SK-N-MC (cell line): ENCODE data around the gene ABCB4.

Experiments used
- EZH2 ChIP-seq: fragments of 200-600 bp; sonication (generic); IDR thresholded peaks from one replicate; pipeline ENCODE4 v1.6.1; 2017; ENCODE audit warnings: antibody characterized with exemption
- POLR2AphosphoS5 ChIP-seq: IDR thresholded peaks from 2 replicates; pipeline ENCODE4 v1.6.1; 2012; ENCODE audit warnings: mild to moderate bottlenecking, low read depth, low read length, borderline replicate concordance

DNA sequence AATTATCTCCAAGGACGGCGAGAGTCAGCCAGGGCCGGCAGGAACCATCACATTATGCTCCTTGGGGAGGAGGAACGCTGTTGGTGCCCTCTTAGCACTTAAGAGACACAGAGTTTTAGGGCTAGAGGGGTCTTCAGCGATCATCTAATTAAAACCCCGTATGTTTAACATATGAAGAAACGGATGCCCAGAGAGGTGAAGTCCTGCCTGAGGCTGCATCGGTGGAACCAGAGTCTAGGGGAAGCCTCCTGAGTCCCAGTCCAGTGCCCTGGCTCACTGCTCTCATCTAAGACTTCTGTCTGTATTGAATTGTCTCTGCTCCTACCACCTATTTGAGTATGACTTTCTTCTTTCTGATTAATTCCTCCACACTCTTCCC, 688 bp upstream of the ABCB4 start:
- TF ChIP-seq POLR2AphosphoS5 (no peak), EZH2 (no peak)
